Measurements from ENCODE around the gene LRG1.

DNA sequence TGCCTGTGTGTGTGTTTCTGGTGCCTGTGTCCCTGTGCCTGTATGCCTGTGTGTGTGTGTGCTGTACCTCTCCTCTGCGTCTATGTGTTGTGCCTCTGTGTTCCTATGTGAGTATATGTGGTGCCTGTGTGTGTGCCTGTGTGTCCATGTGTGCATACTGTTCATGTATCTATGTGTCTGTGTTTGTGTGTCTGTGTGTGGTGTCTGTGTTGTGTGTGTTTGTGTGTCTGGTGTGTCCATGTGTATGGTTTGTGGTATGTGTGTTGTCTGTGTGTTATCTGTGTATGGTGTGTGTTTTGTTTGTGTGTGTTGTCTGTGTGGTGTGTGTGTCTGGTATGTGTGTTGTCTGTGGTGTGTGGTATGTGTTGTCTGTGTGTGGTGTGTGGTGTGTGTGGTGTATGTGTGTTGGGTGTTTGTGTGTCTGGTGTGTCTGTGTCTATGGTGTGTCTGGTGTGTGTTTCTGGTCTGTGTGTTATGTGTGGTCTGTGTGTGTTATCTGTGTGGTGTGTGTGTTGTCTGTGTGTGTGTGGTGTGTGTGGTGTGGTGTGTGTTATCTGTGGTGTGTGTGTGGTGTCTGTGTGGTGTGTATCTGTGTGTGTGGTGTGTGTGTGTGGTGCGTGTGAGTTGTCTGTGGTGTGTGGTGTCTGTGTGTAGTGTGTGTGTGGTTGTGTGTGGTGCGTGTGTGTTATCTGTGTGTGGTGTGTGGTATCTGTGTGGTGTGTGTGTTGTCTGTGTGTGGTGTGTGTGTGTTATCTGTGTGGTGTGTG lies 47.3 kb downstream of the LRG1 start:
- TF ChIP-seq, protein P1, sequence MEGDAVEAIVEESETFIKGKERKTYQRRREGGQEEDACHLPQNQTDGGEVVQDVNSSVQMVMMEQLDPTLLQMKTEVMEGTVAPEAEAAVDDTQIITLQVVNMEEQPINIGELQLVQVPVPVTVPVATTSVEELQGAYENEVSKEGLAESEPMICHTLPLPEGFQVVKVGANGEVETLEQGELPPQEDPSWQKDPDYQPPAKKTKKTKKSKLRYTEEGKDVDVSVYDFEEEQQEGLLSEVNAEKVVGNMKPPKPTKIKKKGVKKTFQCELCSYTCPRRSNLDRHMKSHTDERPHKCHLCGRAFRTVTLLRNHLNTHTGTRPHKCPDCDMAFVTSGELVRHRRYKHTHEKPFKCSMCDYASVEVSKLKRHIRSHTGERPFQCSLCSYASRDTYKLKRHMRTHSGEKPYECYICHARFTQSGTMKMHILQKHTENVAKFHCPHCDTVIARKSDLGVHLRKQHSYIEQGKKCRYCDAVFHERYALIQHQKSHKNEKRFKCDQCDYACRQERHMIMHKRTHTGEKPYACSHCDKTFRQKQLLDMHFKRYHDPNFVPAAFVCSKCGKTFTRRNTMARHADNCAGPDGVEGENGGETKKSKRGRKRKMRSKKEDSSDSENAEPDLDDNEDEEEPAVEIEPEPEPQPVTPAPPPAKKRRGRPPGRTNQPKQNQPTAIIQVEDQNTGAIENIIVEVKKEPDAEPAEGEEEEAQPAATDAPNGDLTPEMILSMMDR (IDR thresholded peaks at IDR 0.05; ENCODE audit: low read depth, low read length): no peak
- TF ChIP-seq EZH2phosphoT487 (IDR thresholded peaks at IDR 0.05; ENCODE audit: low read depth): no peak

Measured in OCI-LY3 (cell line).